ENCODE results near the gene MPRIP. TPM values are rescaled to one million over a fixed set of nuclear protein-coding genes. Genes with fewer than 3 reads are reported as not detected.
A peak's percentile ranks its signal among the peaks of the same experiment; 100 is the strongest.

MPRIP gene
- total RNA-seq, 1 experiment from 2014 or later, result 140 TPM

DNA sequence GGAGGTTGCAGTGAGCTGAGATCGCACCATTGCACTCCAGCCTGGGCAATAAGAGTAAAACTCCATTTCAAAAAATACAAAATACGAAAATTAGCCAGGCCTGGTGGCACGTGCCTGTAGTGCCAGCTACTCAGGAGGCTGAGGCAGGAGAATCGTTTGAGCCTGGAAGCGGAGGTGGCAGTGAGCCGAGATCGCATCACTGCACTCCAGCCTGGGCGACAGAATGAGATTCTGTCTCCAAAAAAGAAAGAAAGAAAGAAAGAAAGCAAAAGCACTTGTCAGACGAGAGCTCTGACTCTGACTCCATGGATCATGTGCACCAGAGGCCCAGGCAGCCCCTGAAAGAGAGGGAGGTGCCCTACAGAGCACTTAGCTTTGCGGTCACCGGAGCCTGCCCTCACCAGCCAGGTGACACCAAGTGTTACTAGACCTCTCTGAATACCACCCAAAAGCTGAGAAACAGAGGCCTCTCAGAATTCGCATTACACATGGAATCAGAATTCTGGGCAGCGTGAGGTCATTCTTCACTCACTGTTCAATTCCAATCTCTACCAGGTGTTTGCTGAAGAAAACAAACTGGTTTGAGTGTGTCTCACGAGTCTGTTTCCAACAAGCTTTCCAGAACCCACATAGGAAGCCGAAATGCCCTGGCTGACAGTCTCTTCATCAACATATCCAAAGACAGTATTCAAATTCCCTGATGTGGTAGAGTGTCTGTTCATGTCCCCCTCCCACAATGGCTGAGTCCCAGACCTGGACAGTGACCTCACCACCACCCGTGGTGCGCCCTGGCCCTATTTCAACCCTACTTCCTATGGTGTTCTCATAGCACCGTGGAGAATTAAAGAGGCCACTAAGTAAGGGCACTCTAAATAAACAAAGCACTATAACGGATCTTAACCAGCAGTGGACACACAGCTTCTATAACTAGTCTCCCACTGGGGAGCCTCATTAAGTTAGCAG is 193.2 kb downstream of the MPRIP start (continued):
- TF ChIP-seq, protein P1, sequence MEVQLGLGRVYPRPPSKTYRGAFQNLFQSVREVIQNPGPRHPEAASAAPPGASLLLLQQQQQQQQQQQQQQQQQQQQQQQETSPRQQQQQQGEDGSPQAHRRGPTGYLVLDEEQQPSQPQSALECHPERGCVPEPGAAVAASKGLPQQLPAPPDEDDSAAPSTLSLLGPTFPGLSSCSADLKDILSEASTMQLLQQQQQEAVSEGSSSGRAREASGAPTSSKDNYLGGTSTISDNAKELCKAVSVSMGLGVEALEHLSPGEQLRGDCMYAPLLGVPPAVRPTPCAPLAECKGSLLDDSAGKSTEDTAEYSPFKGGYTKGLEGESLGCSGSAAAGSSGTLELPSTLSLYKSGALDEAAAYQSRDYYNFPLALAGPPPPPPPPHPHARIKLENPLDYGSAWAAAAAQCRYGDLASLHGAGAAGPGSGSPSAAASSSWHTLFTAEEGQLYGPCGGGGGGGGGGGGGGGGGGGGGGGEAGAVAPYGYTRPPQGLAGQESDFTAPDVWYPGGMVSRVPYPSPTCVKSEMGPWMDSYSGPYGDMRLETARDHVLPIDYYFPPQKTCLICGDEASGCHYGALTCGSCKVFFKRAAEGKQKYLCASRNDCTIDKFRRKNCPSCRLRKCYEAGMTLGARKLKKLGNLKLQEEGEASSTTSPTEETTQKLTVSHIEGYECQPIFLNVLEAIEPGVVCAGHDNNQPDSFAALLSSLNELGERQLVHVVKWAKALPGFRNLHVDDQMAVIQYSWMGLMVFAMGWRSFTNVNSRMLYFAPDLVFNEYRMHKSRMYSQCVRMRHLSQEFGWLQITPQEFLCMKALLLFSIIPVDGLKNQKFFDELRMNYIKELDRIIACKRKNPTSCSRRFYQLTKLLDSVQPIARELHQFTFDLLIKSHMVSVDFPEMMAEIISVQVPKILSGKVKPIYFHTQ (CRISPR knock-in tag; IDR thresholded peaks at IDR 0.05), result no peak
- TF ChIP-seq NR1H2 (CRISPR knock-in tag; IDR thresholded peaks at IDR 0.05), result no peak
- TF ChIP-seq, protein P2, sequence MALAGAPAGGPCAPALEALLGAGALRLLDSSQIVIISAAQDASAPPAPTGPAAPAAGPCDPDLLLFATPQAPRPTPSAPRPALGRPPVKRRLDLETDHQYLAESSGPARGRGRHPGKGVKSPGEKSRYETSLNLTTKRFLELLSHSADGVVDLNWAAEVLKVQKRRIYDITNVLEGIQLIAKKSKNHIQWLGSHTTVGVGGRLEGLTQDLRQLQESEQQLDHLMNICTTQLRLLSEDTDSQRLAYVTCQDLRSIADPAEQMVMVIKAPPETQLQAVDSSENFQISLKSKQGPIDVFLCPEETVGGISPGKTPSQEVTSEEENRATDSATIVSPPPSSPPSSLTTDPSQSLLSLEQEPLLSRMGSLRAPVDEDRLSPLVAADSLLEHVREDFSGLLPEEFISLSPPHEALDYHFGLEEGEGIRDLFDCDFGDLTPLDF (CRISPR knock-in tag; IDR thresholded peaks at IDR 0.05), result no peak
- no peak for TF ChIP-seq SMAD3 (CRISPR knock-in tag; IDR thresholded peaks at IDR 0.05; ENCODE audit: borderline replicate concordance)

DNA sequence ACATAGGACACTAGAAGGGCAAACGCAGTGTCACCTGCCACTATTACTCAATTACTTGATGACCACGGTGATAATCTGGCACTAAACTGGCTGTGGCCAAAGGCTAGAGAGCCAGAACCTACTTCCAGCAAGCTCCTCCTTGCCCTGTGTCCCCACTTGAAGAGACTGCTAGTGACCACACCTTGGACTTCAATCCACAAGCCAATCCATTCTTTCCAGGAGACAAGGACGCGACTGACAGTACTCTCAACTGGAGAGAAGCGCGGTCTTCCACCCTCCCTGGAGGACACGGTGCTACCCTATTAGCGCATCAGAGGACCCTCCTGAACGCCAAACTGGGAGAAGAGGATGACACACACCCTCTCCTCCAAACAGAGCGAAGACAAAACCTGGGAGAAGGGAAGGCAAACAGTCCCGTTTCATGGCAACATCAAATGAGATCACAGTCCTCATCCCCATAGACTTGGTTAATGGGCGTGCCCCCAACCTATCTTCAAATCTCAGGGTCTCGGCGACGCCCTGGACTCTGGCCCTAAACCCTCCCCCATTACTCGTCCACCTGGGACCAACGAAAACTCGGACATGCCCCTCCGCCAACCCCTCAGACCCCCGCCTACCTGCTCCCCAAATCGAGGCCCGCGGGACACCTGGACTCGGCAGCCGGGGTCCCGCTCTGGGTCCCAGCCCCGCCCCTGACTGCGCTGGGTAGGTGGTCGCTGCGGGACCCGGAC is 194.2 kb downstream of the MPRIP start:
- DNase-seq (ENCODE audit: low spot score) (peak; percentile 24), ATAC-seq (peak; percentile 36)
- Mint-ChIP-seq H3K27ac (peak overlapping the region; percentile 92), H3K4me3 (peak overlapping the region; percentile 92), H3K9me3 (no peaks in the 10 kb centered on the region), H3K4me1 (peaks cover 21% of the 10 kb centered on the region), H3K36me3 (peaks cover 7% of the 10 kb centered on the region), H3K27me3 (ENCODE audit: low read depth) (no peaks in the 10 kb centered on the region)
- ChIA-PET POLR2A (interaction anchor here (0.7 kb wide), 1 partner anchor 65 kb away, joined by 4 read pairs; no protein-coding TSS in a partner anchor), CTCF (interaction anchor here (0.7 to 1.5 kb wide), 4 partner anchors 95 to 469 kb away, joined by 3 to 5 read pairs (median 3); no protein-coding TSS in a partner anchor)
- TF ChIP-seq ETV6 (CRISPR knock-in tag; IDR thresholded peaks at IDR 0.05) (no peak), MYBL2 (CRISPR knock-in tag; IDR thresholded peaks at IDR 0.05) (no peak), ZNF138 (CRISPR knock-in tag; conservative IDR thresholded peaks at IDR 0.05) (no peak), ZNF423 (CRISPR knock-in tag; IDR thresholded peaks at IDR 0.05) (no peak), TEAD4 (CRISPR knock-in tag; IDR thresholded peaks at IDR 0.05) (no peak)
- TF ChIP-seq, protein P3, sequence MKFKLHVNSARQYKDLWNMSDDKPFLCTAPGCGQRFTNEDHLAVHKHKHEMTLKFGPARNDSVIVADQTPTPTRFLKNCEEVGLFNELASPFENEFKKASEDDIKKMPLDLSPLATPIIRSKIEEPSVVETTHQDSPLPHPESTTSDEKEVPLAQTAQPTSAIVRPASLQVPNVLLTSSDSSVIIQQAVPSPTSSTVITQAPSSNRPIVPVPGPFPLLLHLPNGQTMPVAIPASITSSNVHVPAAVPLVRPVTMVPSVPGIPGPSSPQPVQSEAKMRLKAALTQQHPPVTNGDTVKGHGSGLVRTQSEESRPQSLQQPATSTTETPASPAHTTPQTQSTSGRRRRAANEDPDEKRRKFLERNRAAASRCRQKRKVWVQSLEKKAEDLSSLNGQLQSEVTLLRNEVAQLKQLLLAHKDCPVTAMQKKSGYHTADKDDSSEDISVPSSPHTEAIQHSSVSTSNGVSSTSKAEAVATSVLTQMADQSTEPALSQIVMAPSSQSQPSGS (CRISPR knock-in tag; IDR thresholded peaks at IDR 0.05; ENCODE audit: borderline replicate concordance, low read depth), result no peak
- TF ChIP-seq, protein P1 (CRISPR knock-in tag; IDR thresholded peaks at IDR 0.05), result no peak
- TF ChIP-seq, protein P4, sequence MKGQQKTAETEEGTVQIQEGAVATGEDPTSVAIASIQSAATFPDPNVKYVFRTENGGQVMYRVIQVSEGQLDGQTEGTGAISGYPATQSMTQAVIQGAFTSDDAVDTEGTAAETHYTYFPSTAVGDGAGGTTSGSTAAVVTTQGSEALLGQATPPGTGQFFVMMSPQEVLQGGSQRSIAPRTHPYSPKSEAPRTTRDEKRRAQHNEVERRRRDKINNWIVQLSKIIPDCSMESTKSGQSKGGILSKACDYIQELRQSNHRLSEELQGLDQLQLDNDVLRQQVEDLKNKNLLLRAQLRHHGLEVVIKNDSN (CRISPR knock-in tag; IDR thresholded peaks at IDR 0.05), result no peak
- TF ChIP-seq, protein P5, sequence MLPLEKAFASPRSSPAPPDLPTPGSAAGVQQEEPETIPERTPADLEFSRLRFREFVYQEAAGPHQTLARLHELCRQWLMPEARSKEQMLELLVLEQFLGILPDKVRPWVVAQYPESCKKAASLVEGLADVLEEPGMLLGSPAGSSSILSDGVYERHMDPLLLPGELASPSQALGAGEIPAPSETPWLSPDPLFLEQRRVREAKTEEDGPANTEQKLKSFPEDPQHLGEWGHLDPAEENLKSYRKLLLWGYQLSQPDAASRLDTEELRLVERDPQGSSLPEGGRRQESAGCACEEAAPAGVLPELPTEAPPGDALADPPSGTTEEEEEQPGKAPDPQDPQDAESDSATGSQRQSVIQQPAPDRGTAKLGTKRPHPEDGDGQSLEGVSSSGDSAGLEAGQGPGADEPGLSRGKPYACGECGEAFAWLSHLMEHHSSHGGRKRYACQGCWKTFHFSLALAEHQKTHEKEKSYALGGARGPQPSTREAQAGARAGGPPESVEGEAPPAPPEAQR (CRISPR knock-in tag; IDR thresholded peaks at IDR 0.05), result no peak
- TF ChIP-seq, protein P6, sequence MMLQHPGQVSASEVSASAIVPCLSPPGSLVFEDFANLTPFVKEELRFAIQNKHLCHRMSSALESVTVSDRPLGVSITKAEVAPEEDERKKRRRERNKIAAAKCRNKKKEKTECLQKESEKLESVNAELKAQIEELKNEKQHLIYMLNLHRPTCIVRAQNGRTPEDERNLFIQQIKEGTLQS (CRISPR knock-in tag; conservative IDR thresholded peaks at IDR 0.05), result no peak
- TF ChIP-seq, protein P7, sequence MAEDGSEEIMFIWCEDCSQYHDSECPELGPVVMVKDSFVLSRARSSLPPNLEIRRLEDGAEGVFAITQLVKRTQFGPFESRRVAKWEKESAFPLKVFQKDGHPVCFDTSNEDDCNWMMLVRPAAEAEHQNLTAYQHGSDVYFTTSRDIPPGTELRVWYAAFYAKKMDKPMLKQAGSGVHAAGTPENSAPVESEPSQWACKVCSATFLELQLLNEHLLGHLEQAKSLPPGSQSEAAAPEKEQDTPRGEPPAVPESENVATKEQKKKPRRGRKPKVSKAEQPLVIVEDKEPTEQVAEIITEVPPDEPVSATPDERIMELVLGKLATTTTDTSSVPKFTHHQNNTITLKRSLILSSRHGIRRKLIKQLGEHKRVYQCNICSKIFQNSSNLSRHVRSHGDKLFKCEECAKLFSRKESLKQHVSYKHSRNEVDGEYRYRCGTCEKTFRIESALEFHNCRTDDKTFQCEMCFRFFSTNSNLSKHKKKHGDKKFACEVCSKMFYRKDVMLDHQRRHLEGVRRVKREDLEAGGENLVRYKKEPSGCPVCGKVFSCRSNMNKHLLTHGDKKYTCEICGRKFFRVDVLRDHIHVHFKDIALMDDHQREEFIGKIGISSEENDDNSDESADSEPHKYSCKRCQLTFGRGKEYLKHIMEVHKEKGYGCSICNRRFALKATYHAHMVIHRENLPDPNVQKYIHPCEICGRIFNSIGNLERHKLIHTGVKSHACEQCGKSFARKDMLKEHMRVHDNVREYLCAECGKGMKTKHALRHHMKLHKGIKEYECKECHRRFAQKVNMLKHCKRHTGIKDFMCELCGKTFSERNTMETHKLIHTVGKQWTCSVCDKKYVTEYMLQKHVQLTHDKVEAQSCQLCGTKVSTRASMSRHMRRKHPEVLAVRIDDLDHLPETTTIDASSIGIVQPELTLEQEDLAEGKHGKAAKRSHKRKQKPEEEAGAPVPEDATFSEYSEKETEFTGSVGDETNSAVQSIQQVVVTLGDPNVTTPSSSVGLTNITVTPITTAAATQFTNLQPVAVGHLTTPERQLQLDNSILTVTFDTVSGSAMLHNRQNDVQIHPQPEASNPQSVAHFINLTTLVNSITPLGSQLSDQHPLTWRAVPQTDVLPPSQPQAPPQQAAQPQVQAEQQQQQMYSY (CRISPR knock-in tag; IDR thresholded peaks at IDR 0.05), result no peak
- TF ChIP-seq, protein P8, sequence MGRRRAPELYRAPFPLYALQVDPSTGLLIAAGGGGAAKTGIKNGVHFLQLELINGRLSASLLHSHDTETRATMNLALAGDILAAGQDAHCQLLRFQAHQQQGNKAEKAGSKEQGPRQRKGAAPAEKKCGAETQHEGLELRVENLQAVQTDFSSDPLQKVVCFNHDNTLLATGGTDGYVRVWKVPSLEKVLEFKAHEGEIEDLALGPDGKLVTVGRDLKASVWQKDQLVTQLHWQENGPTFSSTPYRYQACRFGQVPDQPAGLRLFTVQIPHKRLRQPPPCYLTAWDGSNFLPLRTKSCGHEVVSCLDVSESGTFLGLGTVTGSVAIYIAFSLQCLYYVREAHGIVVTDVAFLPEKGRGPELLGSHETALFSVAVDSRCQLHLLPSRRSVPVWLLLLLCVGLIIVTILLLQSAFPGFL (CRISPR knock-in tag; IDR thresholded peaks at IDR 0.05; ENCODE audit: borderline replicate concordance), result no peak
